Measurements from ENCODE around the gene INPP5K.
A peak's percentile ranks its signal among the peaks of the same experiment; 100 is the strongest.

INPP5K gene

GRCh38 chr17:1504866-1505265 is 11.5 kb downstream of the INPP5K start:
- DNase-seq = no peak

DNA sequence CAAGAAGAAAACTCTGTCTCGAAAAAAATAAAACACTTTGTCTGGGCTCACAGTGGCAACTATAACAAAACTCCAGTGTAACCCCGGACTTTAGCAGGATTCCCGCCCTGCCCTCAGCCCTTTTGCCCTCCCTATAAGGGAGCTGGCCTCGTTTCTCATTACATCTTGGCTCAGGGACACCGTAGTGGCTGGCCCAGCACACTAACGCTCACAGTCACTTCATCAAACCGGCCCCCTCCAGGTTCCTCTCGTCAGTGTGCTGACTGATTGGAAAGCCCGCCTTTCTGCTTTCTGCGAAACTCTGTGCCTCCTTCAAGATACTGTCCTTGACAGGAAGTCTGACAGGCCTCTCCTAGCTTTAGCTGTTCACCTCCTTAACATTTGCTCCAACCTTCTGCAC is 12.7 kb downstream of the INPP5K start:
- DNase-seq = no peak

GRCh38 chr17:1498869-1499268 is 17.5 kb downstream of the INPP5K start:
- DNase-seq = no peak

GRCh38 chr17:1498233-1498632 is 18.2 kb downstream of the INPP5K start:
- DNase-seq = no peak

- DNase-seq = no peak
Observed at GRCh38 chr17:1497831-1498230, 18.6 kb downstream of the INPP5K start.

- DNase-seq = no peak
Observed at GRCh38 chr17:1496869-1497268, 19.5 kb downstream of the INPP5K start.

- DNase-seq = no peak
Observed at GRCh38 chr17:1495265-1495989, 21.0 kb downstream of the INPP5K start.

- DNase-seq = no peak
Observed at GRCh38 chr17:1494736-1495253, 21.6 kb downstream of the INPP5K start.

DNA sequence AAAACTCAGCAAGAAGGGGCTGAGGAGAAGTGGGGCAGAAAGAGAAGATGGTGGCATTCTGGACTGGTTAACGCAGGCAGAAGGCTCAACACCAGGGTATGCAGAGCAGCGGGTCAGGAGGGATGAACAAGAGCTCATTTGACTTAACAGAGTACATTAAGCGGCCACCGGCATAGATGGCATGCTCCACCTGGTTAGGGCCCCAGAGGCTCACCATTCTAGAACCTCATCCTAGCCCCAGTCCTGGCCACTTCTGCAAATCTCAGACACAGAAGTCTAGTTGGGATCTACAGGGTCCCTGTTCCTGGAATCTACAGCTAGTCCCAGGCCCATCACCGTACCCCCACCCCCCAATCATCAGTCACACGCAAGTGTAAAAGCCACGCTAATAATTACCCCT is 22.2 kb downstream of the INPP5K start:
- no peak for DNase-seq

DNA sequence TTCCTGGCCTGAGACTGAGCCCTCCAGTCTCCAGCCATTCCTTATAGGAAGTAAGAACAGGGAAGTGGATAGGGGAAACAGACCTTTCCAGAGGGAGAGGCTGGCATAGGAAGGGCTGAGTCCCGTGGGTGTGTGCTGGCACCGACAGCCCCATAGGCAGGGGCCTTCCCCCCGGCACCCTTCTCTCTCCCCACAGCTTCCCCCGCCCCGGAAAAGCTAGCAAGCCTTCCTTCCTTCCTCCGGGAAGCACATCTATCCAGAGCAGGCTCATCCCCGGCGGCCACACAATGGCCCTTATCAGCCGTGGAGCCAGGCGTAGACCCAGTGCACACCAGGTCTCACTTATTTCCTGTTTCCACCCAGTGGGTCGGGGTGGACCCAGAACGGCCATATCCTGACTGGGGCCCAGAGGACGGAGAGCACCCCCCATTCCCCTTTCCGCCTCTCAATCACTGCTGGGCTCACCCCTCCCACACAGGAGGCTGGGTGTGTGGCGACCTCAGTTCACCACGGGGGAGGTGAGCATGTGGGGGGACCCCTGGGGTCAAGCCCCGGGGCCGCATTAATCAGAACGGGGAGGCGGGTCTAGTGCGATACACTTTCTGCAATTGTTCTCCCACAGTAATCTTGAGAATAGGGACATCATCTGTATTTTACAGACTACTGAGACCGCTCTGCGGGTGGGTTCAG is 23.0 kb downstream of the INPP5K start:
- no peak for DNase-seq

DNA sequence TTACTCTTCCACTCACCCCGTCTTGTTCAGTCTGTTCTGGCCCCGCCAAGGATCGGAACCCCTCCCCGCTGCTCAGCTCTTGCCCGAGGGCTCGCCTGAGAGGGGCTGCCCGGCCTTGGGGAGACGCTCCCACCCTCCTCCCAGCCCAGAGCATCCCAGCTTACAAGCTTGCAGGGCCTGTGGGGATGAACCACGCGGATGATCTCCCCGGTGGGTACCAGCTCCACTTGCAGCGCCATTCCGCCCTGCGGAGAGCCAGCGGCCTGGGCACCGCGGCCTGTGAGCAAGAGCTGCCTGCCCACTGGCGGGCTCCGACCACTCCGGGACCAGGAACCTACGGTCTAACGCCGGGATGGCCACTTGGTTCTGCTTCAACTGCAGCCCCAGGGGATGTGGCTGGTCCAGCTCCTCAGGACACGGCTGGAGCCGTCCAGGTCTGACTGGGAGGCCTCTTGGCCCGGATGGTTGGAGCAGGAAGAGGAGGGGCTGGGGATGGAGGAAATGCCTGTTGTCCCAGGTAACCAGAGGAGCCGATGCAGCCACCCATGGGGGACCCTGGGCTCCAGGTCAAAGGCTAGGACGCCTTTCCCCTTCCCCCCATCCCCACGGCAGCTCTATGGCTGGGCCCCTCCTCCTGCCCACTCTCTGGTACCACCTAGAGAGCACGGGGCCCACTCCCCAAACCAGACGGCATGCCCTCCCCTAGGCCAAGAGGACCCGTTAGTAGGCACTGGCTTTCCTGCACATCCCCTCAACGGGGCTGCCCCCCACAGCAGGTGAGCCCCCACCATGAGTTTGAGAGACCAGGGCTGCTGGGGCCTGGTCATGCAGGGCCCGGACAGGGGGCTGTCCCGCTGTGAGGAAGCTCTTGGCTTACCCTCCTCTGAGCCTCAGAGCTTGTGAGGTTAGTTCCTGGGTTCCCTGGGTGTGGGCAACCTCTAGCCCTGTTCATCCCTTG is 23.9 kb downstream of the INPP5K start, which contains the start of gene MYO1C:
MYO1C (minus strand) TSS at position 438 of the 958 bp plus-strand sequence; CDS start at position 239, 199 bp downstream.
- DNase-seq = no peak

GRCh38 chr17:1491443-1492248 is 24.8 kb downstream of the INPP5K start:
- DNase-seq = peak; percentile 44

DNA sequence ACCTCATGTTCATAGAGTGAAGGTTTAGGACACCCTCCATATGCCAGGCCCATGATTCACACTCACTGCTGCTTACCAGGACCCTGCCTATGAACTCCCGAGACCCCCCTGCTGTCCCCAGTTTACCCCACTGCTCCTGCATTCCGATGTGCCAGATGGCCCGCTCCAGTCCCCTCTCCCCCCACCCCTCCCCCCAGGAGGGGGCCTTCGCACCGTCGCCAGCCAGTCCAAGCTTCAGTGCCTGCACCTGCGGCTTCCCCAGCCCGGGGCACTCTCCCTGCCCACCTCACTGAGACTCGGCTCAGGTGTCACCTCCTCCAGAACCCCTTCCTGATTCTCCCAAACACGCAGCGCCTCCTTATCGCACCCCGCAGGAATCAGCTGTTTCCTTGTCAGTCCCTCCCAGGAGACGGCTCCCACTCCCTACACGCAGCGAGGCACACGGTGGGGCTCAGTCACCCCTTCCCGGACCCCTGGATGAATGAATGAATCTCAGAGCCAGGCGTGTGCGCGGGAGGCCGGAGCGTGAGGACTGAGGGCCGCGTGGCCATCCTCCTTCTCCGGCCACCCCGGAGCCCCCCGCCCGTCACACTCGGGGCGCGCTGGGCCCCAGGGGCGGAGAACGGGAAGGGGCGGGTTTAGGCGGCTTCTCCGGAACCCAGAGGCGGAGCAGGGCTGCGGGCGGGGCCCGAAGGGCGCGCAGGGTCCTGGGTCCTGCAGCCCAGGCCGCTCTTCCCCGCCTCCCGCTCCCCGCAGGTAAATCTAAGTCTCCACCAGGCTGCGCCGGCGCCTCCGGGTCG is 25.6 kb downstream of the INPP5K start:
- peak; percentile 61 for DNase-seq

DNA sequence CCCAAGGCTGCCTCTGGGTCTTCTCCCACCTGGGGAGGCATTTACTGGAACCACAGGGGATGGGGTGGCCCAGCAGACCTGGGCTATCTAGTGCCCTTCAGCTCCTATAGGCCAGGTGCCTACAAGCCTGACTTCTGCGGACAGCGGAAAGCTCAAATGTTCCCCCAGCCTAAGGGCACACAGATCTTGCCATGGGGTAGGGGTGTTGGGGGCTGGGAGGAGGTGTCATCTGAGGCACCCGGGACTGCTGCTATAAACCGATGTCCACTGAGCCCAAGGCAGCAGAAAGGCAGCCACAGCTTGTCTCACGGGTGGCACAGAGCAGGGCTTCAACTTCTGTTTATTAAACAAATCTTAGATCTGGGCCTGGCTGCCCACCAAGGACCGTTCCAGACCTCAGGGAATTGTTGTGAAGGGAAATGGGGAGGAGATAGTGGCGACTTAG is 27.6 kb downstream of the INPP5K start:
- DNase-seq = no peak

- DNase-seq = peak; percentile 61
Observed at GRCh38 chr17:1487939-1488825, 28.2 kb downstream of the INPP5K start.

DNA sequence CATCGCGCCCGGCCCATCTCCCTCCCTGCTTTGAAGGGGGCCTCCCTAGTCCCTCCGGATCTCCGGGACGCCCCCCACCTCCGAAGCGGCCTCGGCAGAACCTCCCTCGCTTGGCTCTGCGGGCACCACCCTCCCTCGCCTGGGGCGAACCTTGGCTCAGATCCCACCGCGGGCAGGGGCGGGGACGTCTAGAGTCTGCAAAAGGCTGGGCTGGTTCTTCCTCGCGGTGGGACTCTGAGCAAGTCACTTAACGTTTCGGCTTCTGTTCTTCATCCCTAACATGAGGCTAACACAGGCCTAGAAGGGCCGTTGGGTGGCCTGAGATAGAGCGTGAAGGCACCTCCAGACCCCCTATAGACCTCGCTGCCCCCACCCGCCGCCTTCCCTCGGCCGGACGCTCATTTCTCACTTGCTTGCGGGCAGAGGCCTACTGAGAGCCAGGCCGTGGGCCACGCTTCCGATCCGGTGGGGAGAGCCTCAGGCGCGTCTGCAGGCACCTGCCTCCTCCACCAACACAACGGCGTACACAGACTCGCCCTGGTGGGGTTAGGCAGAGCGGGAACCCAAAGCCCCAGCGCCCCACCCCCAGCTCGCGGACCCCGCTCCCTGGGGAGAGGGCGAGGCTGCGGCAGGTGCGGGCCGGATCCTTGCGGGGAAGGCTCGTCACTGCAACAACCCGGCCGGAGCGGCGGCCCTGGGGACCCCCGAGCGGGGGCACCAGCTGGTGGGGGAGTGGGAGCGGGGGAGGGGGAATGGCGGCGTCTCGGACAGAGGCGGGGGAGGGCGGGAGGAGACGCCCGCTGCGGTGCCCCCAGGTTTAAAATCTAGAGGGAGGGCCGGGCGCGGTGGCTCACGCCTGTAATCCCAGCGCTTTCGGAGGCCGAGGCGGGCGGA is 29.4 kb downstream of the INPP5K start:
- DNase-seq = peak; percentile 75

- DNase-seq = peak; percentile 49
Observed at GRCh38 chr17:1485423-1486376, 30.7 kb downstream of the INPP5K start.
